Osteocyte (in vitro differentiated cells): ENCODE results near the gene PMEPA1. TPM values are rescaled to one million over a fixed set of nuclear protein-coding genes. Genes with fewer than 3 reads are reported as not detected.

Experiments used
- DNase-seq: peaks from one replicate; pipeline ENCODE4 v3.0.0; 2021; ENCODE audit warnings: mixed read lengths; ENCODE audit not compliant: unreplicated experiment; ENCODE audit errors: extremely low spot score
- H3K27ac Mint-ChIP-seq: one replicate; pipeline ENCODE4 v1.8.0; 2021; ENCODE audit warnings: mild to moderate bottlenecking, mixed read lengths; ENCODE audit not compliant: unreplicated experiment
- H3K27me3 Mint-ChIP-seq: one replicate; pipeline ENCODE4 v1.8.0; 2021; ENCODE audit warnings: mixed read lengths; ENCODE audit not compliant: unreplicated experiment
- H3K36me3 Mint-ChIP-seq: one replicate; pipeline ENCODE4 v1.8.0; 2021; ENCODE audit warnings: mixed read lengths; ENCODE audit not compliant: unreplicated experiment
- H3K4me1 Mint-ChIP-seq: one replicate; pipeline ENCODE4 v1.8.0; 2021; ENCODE audit warnings: mixed read lengths; ENCODE audit not compliant: unreplicated experiment
- H3K4me3 Mint-ChIP-seq: one replicate; pipeline ENCODE4 v1.8.0; 2021; ENCODE audit warnings: mild to moderate bottlenecking, moderate library complexity, mixed read lengths; ENCODE audit not compliant: unreplicated experiment
- H3K9me3 Mint-ChIP-seq: one replicate; pipeline ENCODE4 v1.8.0; 2021; ENCODE audit warnings: mixed read lengths; ENCODE audit not compliant: unreplicated experiment
- CTCF ChIP-seq: fragments of 200-600 bp; sonication (generic); IDR thresholded peaks from 2 replicates; pipeline ENCODE4 v1.5.0; 2021; ENCODE audit warnings: antibody characterized with exemption, mild to moderate bottlenecking, moderate library complexity
- total RNA-seq: library from RNA; stranded (reverse); gene quantifications from 2 replicates; pipeline ENCODE4 v1.2.1, GENCODE V29; 2021

The PMEPA1 gene
- total RNA-seq, 1 donor from 2014 or later, result 24.1 TPM

GRCh38 chr20:57704245-57704644 lies 5.6 kb downstream of the PMEPA1 start:
- DNase-seq, result no peak
- Mint-ChIP-seq H3K27me3 (no peaks in the 10 kb centered on the region), H3K9me3 (no peaks in the 10 kb centered on the region), H3K4me3 (no peak overlapping the region), H3K27ac (no peak overlapping the region), H3K4me1 (peaks cover 39% of the 10 kb centered on the region), H3K36me3 (peaks cover 5% of the 10 kb centered on the region)
- no peak for TF ChIP-seq CTCF

- H3K4me1 Mint-ChIP-seq, result peaks cover 42% of the 10 kb centered on the region
Measured at GRCh38 chr20:57703013-57703412, 6.8 kb downstream of the PMEPA1 start.

GRCh38 chr20:57702521-57702920 lies 7.3 kb downstream of the PMEPA1 start:
- H3K4me3 Mint-ChIP-seq, result no peak overlapping the region
- H3K9me3 Mint-ChIP-seq, result no peaks in the 10 kb centered on the region
- DNase-seq, result no peak
- no peak for TF ChIP-seq CTCF
- H3K27ac Mint-ChIP-seq, result no peak overlapping the region
- no peaks in the 10 kb centered on the region for H3K27me3 Mint-ChIP-seq
- H3K4me1 Mint-ChIP-seq, result peaks cover 42% of the 10 kb centered on the region
- H3K36me3 Mint-ChIP-seq, result peaks cover 5% of the 10 kb centered on the region

More at GRCh38 chr20:57703013-57703412, 6.8 kb downstream of the PMEPA1 start:
- H3K27ac Mint-ChIP-seq, result no peak overlapping the region
- H3K27me3 Mint-ChIP-seq, result no peaks in the 10 kb centered on the region
- H3K4me3 Mint-ChIP-seq, result no peak overlapping the region
- TF ChIP-seq CTCF, result no peak
- peaks cover 5% of the 10 kb centered on the region for H3K36me3 Mint-ChIP-seq
- DNase-seq, result no peak
- no peaks in the 10 kb centered on the region for H3K9me3 Mint-ChIP-seq

- TF ChIP-seq CTCF, result no peak
- H3K4me3 Mint-ChIP-seq, result no peak overlapping the region
- no peak for DNase-seq
- H3K27ac Mint-ChIP-seq, result no peak overlapping the region
- peaks cover 42% of the 10 kb centered on the region for H3K4me1 Mint-ChIP-seq
- H3K36me3 Mint-ChIP-seq, result peaks cover 5% of the 10 kb centered on the region
- H3K27me3 Mint-ChIP-seq, result no peaks in the 10 kb centered on the region
- H3K9me3 Mint-ChIP-seq, result no peaks in the 10 kb centered on the region
Measured at GRCh38 chr20:57702091-57702490, 7.7 kb downstream of the PMEPA1 start.

- Mint-ChIP-seq H3K27me3 (no peaks in the 10 kb centered on the region), H3K36me3 (peaks cover 5% of the 10 kb centered on the region), H3K4me1 (peaks cover 39% of the 10 kb centered on the region), H3K9me3 (no peaks in the 10 kb centered on the region), H3K27ac (no peak overlapping the region), H3K4me3 (no peak overlapping the region)
- no peak for DNase-seq
- no peak for TF ChIP-seq CTCF
Measured at GRCh38 chr20:57701651-57702050, 8.2 kb downstream of the PMEPA1 start.
